ENCODE data around the gene SLC49A4. TPM values are rescaled to one million over a fixed set of nuclear protein-coding genes. Genes with fewer than 3 reads are reported as not detected.

Gene SLC49A4
- total RNA-seq, 1 experiment from 2014 or later: 14.1 TPM

GRCh38 chr3:122795674-122796195 is 866 bp downstream of the SLC49A4 start:
- TSS peak; percentile 59 for BruUV-seq (replicated peaks)
- H3K27me3 ChIP-seq (replicated peaks; ENCODE audit: insufficient read depth, low read depth, low read length, poor library complexity): no peaks in the 10 kb centered on the region
- intact Hi-C loops (cut with micrococcal nuclease; ENCODE audit: unreplicated experiment): no loop called here
- no peaks in the 10 kb centered on the region for H3K36me3 ChIP-seq (ENCODE audit: insufficient read depth, low read length, poor library complexity, severe bottlenecking)
- H3K9me3 ChIP-seq (ENCODE audit: low read depth, low read length, poor library complexity, severe bottlenecking): no peaks in the 10 kb centered on the region
- POLR2A ChIA-PET (ENCODE audit: low non-redundant PET): no interaction called here
- no peak for DNase-seq (ENCODE audit: low spot score)
- peak overlapping the region; percentile 86 for H3K4me3 ChIP-seq (ENCODE audit: low read depth, low read length, poor library complexity, severe bottlenecking)
- CTCF ChIA-PET: no interaction called here
- H3K27ac ChIP-seq (ENCODE audit: low read depth, low read length, poor library complexity, severe bottlenecking): peak overlapping the region; percentile 78
- TF ChIP-seq, protein P1, sequence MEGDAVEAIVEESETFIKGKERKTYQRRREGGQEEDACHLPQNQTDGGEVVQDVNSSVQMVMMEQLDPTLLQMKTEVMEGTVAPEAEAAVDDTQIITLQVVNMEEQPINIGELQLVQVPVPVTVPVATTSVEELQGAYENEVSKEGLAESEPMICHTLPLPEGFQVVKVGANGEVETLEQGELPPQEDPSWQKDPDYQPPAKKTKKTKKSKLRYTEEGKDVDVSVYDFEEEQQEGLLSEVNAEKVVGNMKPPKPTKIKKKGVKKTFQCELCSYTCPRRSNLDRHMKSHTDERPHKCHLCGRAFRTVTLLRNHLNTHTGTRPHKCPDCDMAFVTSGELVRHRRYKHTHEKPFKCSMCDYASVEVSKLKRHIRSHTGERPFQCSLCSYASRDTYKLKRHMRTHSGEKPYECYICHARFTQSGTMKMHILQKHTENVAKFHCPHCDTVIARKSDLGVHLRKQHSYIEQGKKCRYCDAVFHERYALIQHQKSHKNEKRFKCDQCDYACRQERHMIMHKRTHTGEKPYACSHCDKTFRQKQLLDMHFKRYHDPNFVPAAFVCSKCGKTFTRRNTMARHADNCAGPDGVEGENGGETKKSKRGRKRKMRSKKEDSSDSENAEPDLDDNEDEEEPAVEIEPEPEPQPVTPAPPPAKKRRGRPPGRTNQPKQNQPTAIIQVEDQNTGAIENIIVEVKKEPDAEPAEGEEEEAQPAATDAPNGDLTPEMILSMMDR (conservative IDR thresholded peaks at IDR 0.05; ENCODE audit: low read depth, low read length): no peak
- TF ChIP-seq EZH2 (IDR thresholded peaks at IDR 0.05; ENCODE audit: borderline replicate concordance, low read depth, low read length, poor library complexity, severe bottlenecking): no peak
- H3K4me1 ChIP-seq (ENCODE audit: insufficient read depth, low read length, poor library complexity, severe bottlenecking): peaks cover 6% of the 10 kb centered on the region

- no peaks in the 10 kb centered on the region for H3K36me3 ChIP-seq (ENCODE audit: insufficient read depth, low read length, poor library complexity, severe bottlenecking)
- TF ChIP-seq, protein P1 (conservative IDR thresholded peaks at IDR 0.05; ENCODE audit: low read depth, low read length): no peak
- TF ChIP-seq EZH2 (IDR thresholded peaks at IDR 0.05; ENCODE audit: borderline replicate concordance, low read depth, low read length, poor library complexity, severe bottlenecking): no peak
- peaks cover 6% of the 10 kb centered on the region for H3K4me1 ChIP-seq (ENCODE audit: insufficient read depth, low read length, poor library complexity, severe bottlenecking)
- no peak overlapping the region for H3K27ac ChIP-seq (ENCODE audit: low read depth, low read length, poor library complexity, severe bottlenecking)
- ChIA-PET CTCF (no interaction called here), POLR2A (ENCODE audit: low non-redundant PET) (no interaction called here)
- H3K4me3 ChIP-seq (ENCODE audit: low read depth, low read length, poor library complexity, severe bottlenecking): no peak overlapping the region
- H3K27me3 ChIP-seq (replicated peaks; ENCODE audit: insufficient read depth, low read depth, low read length, poor library complexity): no peaks in the 10 kb centered on the region
- no TSS peak for BruUV-seq (replicated peaks)
- no peaks in the 10 kb centered on the region for H3K9me3 ChIP-seq (ENCODE audit: low read depth, low read length, poor library complexity, severe bottlenecking)
- intact Hi-C loops (cut with micrococcal nuclease; ENCODE audit: unreplicated experiment): no loop called here
- no peak for DNase-seq (ENCODE audit: low spot score)
Measured at GRCh38 chr3:122797291-122797690, 2.4 kb downstream of the SLC49A4 start.

DNA sequence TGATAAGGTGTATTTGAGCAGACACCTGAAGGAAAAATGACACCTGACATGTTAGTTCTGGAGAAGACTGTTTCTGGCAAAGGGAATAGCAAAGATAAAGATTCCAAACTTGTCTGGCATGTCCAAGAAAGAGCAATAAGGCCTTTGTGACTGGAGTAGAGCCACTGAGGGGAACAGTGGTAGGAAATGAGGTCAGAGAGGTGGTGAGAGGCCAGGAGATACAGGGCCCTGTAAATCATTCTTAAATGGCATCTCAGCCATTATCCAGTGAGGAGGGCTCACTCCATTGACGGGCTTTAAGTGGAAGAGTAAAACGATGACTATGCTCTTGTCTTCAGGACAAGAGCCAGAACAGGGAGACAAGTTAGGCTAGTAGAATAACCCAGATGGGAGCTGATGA is 4.5 kb downstream of the SLC49A4 start:
- intact Hi-C loops (cut with micrococcal nuclease; ENCODE audit: unreplicated experiment): no loop called here
- POLR2A ChIA-PET (ENCODE audit: low non-redundant PET): no interaction called here

More for the DNA sequence above, 4.5 kb downstream of the SLC49A4 start:
- Histone ChIP-seq H3K27me3 (replicated peaks; ENCODE audit: insufficient read depth, low read depth, low read length, poor library complexity) (no peaks in the 10 kb centered on the region), H3K4me3 (ENCODE audit: low read depth, low read length, poor library complexity, severe bottlenecking) (no peak overlapping the region), H3K36me3 (ENCODE audit: insufficient read depth, low read length, poor library complexity, severe bottlenecking) (no peaks in the 10 kb centered on the region), H3K27ac (ENCODE audit: low read depth, low read length, poor library complexity, severe bottlenecking) (no peak overlapping the region), H3K4me1 (ENCODE audit: insufficient read depth, low read length, poor library complexity, severe bottlenecking) (peaks cover 3% of the 10 kb centered on the region), H3K9me3 (ENCODE audit: low read depth, low read length, poor library complexity, severe bottlenecking) (no peaks in the 10 kb centered on the region)
- TF ChIP-seq, protein P1 (conservative IDR thresholded peaks at IDR 0.05; ENCODE audit: low read depth, low read length): no peak
- TF ChIP-seq EZH2 (IDR thresholded peaks at IDR 0.05; ENCODE audit: borderline replicate concordance, low read depth, low read length, poor library complexity, severe bottlenecking): no peak
- CTCF ChIA-PET: no interaction called here
- no peak for DNase-seq (ENCODE audit: low spot score)
- no TSS peak for BruUV-seq (replicated peaks)
